NCI-H82 (cell line): ENCODE data around the gene SMIM9.

ENCODE experiments used
- DNase-seq: peaks from one replicate; lab custom pipeline; 2025; lab: John Stamatoyannopoulos, UW

Gene SMIM9

GRCh38 chrX:154815274-154815818 is 19.1 kb downstream of the SMIM9 start:
- no peak for DNase-seq

DNA sequence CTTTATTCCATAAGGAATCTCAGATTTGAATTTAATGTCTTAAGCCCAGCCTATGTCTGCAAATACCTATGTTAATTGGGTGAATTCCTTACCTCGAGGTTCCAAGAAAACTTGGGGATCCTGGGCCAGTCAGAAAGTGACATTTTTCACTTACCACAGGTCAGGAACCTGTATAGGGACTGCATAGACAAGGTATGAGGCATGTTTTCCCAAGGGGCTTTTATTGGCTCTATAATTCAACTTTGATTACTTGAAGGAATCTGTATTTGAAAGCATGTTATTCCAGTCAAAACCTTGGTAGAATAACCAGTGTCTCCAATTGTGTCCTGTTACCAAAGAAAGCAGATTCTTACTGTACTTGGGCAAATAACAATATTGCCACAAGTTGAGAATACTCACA is 20.7 kb downstream of the SMIM9 start:
- DNase-seq: no peak

DNA sequence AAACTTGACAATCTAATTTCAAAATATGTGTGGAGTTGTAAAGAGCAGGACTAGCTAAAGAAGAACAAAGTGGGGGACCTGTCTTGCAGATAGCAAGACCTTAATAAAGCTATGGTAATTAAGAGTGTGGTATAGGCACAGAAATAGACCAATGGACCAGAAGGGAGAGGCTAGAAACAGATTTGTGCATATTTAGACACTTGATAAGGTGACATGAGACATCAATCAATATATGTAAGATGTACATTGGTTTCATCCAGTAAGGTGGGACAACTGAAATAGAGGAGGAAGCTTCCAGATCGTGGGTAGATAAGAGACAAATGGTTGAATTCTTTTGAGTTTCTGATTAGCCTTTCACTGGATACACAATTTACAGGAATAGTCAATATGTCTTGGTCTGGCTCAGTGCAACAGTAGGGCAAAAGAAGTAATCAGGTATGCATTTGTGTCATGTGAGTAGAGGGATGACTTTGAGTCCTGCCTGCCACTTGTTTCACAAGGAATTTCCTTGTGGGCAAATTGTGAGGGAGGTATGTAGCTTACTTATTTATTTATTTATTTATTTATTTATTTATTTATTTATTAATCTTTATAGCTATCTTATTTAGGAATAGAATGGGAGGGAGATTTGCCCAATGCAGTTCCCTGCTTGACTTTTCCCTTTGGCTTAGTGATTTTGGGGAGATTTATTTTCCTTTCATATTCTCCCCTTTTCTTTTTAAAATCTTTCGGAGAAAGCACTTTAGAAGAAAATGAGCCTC is 21.9 kb downstream of the SMIM9 start:
- DNase-seq: no peak

GRCh38 chrX:154809939-154810665 is 24.4 kb downstream of the SMIM9 start:
- DNase-seq: no peak

GRCh38 chrX:154806837-154807501 is 27.5 kb downstream of the SMIM9 start:
- DNase-seq: no peak

GRCh38 chrX:154805696-154806091 is 28.8 kb downstream of the SMIM9 start:
- no peak for DNase-seq

DNA sequence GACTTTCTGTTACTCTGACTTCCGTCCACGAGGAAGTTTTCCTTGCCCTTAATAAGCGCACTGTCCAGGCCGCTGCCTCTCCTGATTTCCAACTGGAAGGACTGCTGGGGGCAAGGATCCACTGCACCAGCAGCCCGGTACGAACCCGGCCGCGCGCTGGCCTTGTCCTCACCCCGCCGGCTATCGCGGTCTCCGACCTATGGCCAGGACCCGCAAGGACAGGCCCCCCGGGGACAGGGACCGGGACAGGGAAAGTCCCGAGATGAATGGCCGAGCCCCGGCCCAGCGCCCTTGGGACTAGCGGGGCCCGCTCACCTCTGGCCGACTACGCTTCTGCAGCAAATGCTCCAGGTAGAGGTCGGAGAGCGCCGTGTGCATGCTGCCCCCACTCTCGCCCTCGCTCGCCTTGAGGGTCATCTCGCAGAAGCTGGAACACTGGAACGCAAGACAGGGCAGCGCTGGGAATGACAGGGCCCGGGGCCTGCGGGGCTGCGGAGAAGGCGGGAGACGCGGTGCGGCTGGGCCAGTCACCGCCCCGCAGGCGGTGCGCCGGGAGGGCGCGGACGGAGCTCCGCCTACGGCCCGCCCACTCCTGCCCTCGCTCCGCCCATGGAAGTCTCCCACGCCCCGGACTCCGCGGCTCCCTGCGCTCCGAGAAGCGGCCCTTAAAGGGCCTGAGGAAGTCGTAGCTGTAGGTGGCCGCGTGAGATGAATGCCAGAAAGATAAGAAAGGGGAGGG is 29.3 kb downstream of the SMIM9 start, which contains the start of gene MPP1:
MPP1 (minus strand) TSS at position 529 of the 739 bp plus-strand sequence; CDS start at position 417, 112 bp downstream.
- DNase-seq: peak; percentile 85

DNA sequence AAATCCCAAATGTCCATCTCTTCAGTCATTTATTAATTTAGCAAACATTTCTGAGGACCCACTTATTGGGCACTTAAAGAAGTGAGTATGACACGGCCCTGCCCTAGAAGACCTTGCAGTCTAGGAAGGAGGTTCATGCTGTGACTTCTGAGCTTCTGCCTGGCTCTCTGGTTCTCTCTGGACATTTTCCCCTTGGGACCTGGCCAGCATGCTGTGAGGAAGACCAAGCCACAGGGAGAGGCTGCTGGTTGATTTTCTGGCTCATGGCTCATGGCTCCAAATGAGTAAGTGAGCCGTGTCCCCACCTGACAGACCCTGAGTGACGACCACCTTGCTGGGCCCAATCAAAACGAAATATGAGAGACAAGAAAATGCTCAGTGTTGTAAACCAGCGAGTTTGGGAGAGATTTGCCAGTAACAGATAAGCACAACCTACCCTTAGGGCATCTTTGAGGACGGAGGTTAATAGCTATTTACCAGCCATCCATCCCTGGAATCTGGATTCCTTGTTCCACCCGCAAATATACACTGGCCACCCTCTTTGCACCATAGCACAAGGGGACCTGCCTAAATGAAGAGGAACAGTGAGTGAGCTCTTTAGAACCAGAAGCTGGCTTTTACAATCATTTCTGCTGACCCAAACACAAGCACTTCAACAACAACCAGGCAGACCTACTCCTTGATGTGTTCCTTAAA is 30.1 kb downstream of the SMIM9 start:
- no peak for DNase-seq

DNA sequence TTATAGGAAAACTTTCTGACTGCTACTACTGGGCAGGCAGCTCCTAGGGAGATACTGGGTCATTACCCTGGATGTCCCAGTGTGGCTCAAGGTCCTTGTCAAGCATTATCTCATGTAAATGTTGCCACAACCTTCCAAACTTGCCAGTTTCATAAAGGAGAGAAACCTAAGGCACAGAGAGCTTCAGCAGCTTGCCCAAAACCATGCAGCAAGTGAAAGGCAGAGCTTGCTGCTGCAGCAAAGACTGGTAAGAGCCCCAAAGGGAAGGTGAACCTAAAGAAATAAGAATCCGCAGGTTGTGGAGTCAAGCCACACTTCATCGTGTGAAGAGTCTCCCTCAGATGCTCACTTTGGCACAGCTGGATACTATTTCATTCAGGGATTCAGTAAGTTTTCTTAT is 31.5 kb downstream of the SMIM9 start:
- DNase-seq: no peak

- no peak for DNase-seq
Observed at GRCh38 chrX:154800478-154801210, 33.8 kb downstream of the SMIM9 start.

DNA sequence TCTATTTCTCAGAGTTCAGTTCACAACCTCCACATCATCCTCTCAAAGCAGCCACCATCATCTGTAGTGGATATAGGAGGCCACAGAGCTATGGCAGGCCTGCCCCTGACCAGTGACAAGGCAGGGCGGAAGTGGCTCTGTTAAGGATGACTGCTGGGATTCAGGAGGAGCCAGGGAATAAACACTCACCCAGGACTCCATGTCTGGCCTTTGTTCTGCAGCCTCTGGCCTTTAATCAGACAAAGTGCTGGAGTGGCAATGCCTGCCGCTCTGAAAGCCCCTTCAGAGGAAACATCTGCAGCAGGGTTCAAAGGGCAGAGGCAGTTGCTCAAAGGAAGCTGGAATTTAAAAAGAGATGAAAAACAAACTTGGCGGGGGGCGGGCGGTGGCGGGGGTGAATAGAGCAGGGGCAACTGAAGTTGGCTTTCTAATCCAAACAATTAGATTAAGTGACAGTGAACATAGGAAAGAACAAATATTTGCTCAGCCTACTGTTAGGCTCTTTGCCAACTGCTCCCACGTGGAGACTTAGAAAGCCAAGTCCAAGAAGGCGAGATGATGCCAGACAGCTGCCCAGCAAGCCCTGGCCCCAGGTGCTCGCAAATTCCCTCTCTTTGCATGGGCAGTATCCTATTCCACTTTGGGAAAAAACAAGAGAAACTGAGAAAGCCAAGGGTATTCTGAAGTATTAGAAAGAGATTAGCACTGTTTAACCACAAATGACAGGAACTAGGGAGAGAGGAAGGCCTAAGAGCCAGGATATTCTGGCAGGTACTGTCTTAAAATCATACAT is 34.7 kb downstream of the SMIM9 start:
- peak; percentile 92 for DNase-seq

DNA sequence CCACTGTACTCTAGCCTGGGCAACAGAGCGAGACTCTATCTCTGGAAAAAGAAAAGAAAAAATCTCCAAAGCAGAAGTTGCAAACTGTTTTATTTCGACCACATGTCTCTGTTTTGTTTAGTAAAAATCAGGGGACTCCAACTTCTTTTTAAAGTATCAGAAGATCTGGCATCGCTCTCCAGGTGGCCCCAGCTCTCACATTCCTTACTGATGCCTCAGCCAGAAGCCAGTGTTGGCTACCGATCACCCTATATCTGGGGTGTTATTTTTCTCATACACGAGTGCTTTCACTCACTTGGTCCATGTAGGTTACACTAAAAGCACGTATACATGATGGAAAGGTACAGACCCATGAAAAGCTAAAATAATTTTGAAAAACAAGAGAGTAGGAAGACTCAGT is 37.5 kb downstream of the SMIM9 start:
- DNase-seq: no peak

DNA sequence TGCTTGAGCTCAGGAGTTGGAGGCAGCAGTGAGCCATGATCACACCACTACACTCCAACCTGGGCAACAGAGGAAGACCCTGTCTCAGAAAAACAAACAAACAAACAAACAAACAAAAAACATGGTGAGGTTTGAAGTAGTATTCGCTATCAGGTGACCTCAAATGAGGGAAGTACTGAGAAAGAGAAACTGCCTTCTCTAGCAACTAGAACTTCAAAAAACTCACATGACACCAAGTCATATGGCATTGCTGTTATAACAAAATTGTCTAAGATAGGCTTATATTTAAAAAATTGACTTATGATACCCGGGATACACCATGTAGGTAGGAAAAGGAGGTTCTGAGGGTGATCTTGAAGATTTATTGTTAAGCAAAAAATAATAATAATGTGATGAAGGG is 39.4 kb downstream of the SMIM9 start:
- no peak for DNase-seq

- no peak for DNase-seq
Observed at GRCh38 chrX:154793084-154793795, 41.2 kb downstream of the SMIM9 start.

GRCh38 chrX:154791939-154792338 is 42.5 kb downstream of the SMIM9 start:
- no peak for DNase-seq

DNA sequence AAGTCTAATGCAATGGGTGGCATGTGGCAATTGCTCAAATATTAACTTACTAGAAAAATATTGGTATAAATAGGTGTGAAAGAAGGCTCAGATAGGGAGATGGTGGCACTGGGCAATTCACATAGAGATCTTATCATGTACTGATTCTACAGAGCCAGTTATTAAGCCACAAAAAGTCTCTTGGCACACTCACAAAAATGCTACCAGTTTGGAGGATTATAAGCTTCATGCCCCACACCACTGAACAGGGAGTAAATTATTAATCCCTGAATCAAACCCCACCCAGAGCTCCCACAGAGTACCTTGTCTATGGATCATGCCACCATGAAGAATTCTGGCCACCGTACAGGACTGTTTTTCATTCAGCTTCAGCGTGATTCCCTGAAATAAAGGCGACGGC is 43.0 kb downstream of the SMIM9 start:
- no peak for DNase-seq

- DNase-seq: no peak
Observed at GRCh38 chrX:154785716-154786115, 48.7 kb downstream of the SMIM9 start.

- no peak for DNase-seq
Observed at GRCh38 chrX:154784149-154784995, 50.1 kb downstream of the SMIM9 start.
